GM23338 (cell line): ENCODE data around the gene NCOA7.

ENCODE experiments used
- CREB1 ChIP-seq: fragments of 250-450 bp; sonication (Bioruptor Pico); IDR thresholded peaks from 2 replicates; pipeline ENCODE4 v1.5.0; 2020; ENCODE audit warnings: low read depth, mild to moderate bottlenecking, moderate library complexity
- CTCF ChIP-seq, 2 experiments: fragments of 200-600 bp in 1 of 2; sonication (generic) in 1 of 2; conservative IDR thresholded peaks; 2 replicates each; pipeline versions ENCODE4 v1.5.1 to v1.6.1; 2016 to 2017; ENCODE audit warnings: antibody characterized with exemption in 2 of 2, low read depth in 2 of 2, mild to moderate bottlenecking in 2 of 2, moderate library complexity in 1 of 2
- EZH2 ChIP-seq: fragments of 200-600 bp; sonication (generic); IDR thresholded peaks from one replicate; pipeline ENCODE4 v1.8.0; 2017; ENCODE audit warnings: antibody characterized with exemption, mild to moderate bottlenecking, low read depth; ENCODE audit not compliant: unreplicated experiment
- EZH2phosphoT487 ChIP-seq: fragments of 200-600 bp; sonication (generic); IDR thresholded peaks from one replicate; pipeline ENCODE4 v1.8.1; 2018; ENCODE audit warnings: antibody characterized with exemption; ENCODE audit not compliant: unreplicated experiment
- JUNB ChIP-seq: IDR thresholded peaks from one replicate; pipeline ENCODE4 v1.6.1; 2016; ENCODE audit warnings: antibody characterized with exemption; ENCODE audit not compliant: unreplicated experiment
- NANOG ChIP-seq: IDR thresholded peaks from 2 replicates; pipeline ENCODE4 v1.6.1; 2016; ENCODE audit warnings: antibody characterized with exemption, borderline replicate concordance
- POLR2AphosphoS5 ChIP-seq: IDR thresholded peaks from 2 replicates; pipeline ENCODE4 v1.6.1; 2016; ENCODE audit warnings: antibody characterized with exemption, low read depth
- REST ChIP-seq: IDR thresholded peaks from one replicate; pipeline ENCODE4 v1.6.1; 2018; ENCODE audit warnings: antibody characterized with exemption; ENCODE audit not compliant: unreplicated experiment
- STAT1 ChIP-seq: IDR thresholded peaks from one replicate; pipeline ENCODE4 v1.6.1; 2016; ENCODE audit warnings: antibody characterized with exemption; ENCODE audit not compliant: unreplicated experiment
- ZNF331 ChIP-seq: fragments of 250-450 bp; sonication (Bioruptor Pico); IDR thresholded peaks from 2 replicates; pipeline ENCODE4 v1.5.0; 2020; ENCODE audit warnings: low read depth, mild to moderate bottlenecking, moderate library complexity

DNA sequence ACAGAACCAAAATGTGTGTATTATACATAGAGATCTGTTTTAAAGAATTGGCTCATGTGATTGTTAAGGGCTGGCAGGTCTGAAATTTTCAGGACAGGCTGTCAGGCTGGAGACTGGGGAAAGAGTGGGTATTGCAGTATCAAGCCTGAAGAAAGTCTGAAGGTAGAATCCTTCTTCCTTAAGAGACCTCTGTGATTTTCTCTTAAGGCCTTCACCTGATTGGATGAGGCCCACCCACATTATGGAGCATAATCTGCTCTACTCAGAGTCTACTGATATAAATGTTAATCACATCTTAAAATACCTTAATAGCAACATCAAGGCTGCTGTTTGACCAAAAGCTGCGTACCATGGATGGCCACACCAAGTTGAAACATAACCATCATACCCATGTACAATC, 122.4 kb downstream of the NCOA7 start:
- no peak for TF ChIP-seq CTCF (conservative IDR thresholded peaks at IDR 0.05; ENCODE audit: low read depth in 2 of 2)
- TF ChIP-seq REST = no peak
- no peak for TF ChIP-seq EZH2
- TF ChIP-seq EZH2phosphoT487 = no peak
- TF ChIP-seq CREB1 (CRISPR knock-in tag) = no peak
- TF ChIP-seq STAT1 = no peak
- no peak for TF ChIP-seq POLR2AphosphoS5
- TF ChIP-seq ZNF331 = no peak
- no peak for TF ChIP-seq JUNB
- no peak for TF ChIP-seq NANOG
